KG1 (cell line): ENCODE results near the gene PAFAH1B1.
"Not testable (repeated sequence)": the region's sequence is repeated elsewhere in the genome, so short reads cannot be mapped to it uniquely, and the experiment has no call there.

Experiments
- DNase-seq: peaks from one replicate; lab custom pipeline; 2025; lab: John Stamatoyannopoulos, UW

The PAFAH1B1 gene

DNA sequence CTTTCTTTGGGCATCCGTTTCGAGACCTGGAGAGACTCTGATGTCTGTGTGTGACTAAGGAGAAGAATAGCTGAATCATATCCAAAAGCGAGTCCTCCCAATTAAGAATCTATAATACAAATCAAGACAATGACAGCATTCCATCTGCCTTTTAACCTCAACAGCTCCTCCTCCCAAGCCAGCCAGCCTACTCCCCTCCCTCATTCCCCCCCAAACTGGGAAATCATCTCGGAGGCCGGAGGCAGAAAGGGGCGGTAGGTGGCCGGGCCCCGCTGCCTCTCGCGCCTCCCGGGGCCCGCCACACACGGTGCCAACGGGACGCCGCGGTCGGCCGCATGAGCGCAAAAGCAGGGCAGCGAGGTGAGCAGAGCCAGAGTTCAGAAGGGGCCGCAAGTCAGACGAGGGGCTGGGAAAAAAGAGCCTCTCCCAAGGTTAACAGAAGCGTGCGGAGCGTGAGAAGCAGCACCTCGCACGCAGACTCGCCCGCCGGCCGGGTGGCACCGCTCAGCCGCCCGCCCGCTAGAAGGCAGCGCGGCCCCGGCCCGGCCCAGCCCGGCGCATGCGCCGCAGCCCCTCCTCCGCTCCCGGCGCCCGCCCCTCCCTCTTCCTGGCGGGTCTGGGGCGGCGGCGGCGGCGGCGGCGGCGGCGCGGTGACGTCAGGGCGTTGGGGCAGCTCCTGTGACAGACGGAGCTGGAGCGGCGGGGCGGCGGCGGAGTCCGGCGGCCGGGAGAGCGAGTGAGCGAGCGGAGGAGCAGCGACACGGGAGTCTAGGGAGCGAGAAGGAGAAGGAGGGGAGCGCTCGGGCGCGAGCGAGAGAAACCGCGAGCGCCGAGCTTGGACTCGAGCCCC, at the start of gene PAFAH1B1:
TSS of gene PAFAH1B1 (plus strand) at position 684 of the 850 bp plus-strand sequence. CDS start 44,635 bp downstream, outside the sequence.
- DNase-seq, result peak; percentile 60

DNA sequence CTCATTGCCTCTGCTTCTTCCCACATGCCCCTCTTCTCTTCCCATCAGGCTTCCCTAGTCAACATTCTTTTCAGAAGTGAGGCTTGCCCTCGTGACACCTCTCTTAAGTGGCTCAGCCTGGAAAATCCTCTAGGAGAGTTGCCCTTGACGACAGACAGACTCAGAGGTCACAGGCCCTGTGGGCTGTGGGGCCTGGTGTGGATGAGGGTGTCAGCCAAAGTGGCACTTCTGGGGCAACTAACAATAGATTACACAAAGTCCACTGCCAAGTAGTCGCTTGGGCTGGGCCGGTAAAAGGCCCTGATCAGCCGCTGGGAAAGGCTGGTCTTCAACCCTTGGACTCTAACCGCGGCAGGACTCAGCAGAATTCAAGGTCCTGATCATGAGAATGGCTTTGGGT, 48.1 kb upstream of the PAFAH1B1 start:
- no peak for DNase-seq

DNA sequence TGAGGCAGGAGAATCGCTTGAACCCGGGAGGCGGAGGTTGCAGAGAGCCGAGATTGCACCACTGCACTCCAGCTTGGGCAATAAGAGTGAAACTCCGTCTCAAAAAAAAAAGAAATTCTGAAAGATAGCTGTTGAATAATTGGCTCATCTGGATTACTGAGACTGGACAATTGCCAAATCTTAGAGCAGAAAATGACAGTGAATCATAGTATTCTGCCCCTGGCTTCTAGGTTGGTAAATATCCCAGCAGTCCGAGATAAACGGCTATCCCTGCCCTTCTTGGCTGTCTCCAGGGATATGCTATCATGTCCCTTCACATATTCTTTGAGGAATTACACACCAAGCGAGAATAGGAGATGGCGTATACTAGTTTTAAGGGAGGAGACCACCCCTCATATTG, 46.3 kb upstream of the PAFAH1B1 start:
- DNase-seq, result no peak

DNA sequence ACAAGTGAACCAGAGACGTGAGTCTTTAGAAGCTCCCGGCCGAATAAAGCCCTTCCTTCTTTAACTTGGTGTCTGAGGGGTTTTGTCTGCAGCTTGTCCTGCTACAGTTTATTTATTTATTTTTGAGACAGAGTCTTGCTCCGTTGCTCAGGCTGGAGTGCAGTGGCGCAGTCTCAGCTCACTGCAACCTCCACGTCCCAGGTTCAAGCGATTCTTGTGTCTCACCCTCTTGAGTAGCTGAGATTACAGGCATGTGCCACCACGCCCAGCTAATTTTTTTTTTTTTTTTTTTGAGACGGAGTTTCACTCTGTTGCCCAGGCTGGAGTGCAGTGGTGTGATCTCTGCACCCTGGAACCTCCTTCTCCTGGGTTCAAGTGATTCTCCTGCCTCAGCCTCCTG, 45.4 kb upstream of the PAFAH1B1 start:
- not testable (repeated sequence) for DNase-seq

DNA sequence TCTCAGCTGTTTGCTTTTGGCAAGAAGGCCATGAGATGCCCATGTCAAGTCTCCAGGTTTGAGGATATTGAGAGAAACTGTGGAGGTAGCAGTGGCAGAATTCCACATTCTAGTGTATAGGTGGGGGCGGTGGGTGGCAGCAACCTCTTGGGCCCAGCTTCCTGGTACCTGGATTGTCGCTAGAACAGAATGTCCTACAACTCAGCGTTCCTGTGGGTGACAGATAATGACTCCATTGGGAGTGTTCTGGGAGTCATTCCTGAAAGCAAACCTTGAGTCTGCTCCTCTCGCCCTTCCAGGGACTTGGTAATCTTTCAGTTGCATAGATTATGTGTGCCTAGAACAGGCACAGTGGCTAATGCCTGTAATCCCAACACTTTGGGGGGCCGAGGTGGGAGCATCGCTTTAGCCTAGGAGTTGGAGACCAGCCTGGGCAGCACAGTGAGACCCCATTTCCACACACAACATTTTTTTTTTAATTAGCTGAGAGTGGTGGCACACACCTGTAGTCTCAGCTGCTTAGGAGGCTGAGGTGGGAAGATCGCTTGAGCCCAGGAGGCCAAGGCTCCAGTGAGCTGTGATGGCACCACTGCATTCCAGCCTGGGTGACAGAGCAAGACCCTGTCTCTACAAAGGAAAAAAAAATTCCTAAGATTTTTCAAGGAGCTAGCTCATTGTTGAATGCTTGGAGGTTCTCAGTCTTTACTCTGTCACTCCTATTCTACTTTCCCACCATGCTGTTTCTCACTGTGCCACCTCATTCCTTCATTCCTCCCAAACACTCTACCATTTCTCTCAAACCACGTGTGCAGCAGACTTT, 43.9 kb upstream of the PAFAH1B1 start:
- no peak for DNase-seq

DNA sequence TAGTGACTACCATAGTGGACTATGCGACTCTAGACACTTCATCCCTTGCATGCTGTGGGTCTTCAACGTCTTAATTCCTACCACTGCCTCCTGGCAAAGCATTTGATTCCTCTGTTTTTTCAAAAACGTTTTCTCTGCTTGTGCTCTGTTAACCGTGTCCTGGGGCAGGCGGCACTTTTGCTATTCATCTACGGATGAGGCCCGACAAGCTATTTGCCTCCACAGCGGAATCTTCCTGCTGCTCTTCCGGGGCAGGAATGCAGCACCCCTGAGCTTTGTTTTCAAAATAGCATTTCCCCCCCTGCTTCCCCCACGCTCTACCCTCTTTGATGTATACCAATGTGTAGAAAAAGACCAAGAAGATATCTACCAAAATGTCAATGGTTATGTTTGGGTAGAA, 42.0 kb upstream of the PAFAH1B1 start:
- no peak for DNase-seq

DNA sequence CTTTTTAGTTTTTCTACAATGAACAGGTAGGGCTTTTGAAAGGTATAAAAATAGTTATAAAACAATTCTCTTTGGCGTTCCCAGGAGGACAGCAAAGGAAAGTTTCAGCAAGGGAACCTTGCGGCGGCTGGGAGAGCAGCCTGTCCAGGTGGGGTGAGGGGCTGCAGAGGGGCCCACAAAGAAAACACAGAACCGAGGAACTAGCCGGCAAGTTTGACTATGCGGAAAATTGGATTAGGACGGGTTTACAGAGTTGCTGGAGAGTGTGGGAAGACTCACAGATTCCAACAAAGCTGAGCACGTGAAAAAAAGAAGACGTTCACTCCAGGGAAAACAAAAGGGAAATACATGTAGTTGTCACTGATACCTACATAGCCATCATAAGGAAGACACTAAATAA, 41.5 kb upstream of the PAFAH1B1 start:
- no peak for DNase-seq

DNA sequence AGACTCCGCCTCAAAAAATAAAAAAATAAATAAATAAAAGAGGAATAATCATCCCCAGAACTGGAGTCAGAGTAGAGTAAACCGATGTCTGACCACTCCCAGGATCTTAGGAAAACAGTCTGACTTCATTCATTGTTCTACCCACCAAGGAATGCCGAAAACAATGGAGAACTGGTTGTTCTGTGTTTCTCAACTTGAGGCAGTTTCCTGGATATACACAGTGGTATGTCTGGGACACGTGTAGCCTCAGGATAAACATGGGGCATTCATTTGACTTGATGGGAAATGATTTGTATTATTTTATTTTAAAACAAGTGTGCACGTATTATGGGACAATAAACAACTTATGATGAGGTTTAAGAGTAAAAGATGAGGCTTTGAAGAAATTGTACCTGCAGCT, 32.8 kb upstream of the PAFAH1B1 start:
- DNase-seq, result no peak

DNA sequence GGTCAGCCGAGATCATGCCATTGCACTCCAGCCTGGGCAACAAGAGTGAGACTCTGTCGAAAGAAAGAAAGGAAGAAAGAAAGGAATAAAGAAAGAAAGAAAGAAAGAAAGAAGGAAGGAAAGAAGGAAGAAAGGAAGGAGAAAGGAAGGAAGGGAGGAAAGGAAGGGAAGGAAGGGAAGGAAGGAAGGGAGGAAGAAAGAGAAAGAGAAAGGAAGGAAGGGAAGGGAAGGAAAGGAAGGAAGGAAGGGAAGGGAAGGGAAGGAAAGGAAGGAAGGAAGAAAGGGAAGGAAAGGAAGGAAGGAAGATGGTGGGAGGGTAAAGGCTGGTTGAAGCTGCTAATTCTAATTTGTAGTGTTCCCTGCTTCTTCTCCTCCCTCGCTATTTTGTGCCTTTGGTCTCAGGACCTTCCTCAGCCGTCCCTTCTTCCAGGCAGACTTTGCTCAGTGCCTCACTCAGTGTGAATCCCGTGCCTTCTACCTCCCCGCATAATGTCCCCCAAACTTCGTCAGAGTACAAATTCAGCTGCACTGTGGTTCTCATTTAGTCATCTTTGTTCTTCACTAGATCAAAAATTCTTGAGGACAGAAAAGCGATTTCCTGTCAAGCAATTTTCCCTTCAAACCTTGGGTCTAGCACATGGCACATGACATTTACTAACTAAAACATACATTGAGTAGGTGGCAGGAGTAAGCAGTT, 31.1 kb upstream of the PAFAH1B1 start:
- DNase-seq, result no peak

DNA sequence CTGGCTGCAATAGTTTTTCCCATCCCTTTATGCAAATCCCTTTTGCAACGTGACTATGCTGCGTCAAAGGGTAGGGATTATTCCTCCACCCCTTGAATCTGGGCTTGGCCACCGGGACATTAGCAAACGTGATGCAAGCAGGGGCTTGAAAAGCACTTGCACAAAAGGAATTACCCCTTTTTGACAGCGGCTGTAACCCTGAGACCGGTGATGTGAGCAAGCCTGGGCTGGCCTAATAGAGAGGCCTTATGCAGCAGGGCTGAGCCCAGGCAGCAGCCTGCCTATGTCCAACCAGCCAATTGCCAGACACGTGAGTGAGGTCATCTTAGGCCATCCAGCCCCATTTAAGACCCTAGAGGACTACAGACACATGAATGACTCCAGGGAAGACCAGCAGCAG, 30.4 kb upstream of the PAFAH1B1 start:
- no peak for DNase-seq

DNA sequence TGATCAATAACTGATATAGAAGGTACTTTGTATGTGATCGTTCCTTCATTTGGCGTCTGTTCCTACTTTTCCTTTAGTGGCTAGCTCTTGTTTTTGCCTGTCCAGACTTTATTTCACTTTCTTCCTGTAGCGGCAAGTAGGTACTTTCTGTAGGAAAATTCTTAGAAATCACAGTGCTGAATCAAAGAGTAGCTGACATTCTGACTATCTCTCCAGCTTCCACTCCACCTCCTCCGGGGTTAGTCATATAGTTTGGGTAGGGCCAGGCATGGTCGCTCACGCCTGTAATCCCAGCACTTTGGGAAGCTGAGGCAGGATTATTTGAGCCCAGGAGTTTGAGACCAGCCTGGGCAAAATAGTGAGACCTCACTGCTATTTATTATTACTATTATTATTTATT, 29.9 kb upstream of the PAFAH1B1 start:
- no peak for DNase-seq

DNA sequence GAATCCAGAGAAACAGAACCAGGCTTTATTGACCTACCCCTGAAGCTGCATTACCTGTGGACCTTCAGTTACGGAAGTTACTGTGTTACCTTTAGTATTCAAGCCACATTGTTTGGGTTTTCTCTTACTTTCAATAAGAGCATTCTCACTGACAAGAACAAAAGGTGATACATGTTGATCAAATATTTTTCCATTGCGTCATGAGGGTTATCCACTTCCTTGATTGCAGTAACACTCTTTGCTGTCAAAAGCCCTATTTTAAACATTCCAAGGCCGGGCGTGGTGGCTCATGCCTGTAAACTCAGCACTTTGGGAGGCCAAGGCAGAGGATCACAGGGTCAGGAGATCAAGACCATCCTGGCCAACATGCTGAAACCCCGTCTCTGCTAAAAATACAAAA, 28.6 kb upstream of the PAFAH1B1 start:
- DNase-seq, result no peak

DNA sequence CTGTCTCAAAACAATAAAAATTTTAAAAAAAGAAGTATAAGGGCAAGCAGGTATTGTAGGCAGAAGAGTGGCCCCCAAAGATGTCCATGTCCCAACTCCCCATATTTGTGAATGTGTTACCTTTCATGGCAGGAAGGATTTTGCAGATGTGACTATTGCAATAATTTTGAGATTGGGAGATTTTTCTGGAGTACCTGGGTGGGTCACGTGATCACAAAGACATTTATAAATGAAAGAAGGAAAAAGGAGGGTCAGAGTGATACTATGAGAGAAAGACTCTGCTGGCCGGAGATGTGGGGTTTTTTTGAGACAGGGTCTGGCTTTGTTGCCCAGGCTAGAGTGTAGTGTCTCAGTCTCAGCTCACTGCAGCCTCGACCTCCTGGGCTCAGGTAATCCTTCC, 27.4 kb upstream of the PAFAH1B1 start:
- DNase-seq, result no peak

DNA sequence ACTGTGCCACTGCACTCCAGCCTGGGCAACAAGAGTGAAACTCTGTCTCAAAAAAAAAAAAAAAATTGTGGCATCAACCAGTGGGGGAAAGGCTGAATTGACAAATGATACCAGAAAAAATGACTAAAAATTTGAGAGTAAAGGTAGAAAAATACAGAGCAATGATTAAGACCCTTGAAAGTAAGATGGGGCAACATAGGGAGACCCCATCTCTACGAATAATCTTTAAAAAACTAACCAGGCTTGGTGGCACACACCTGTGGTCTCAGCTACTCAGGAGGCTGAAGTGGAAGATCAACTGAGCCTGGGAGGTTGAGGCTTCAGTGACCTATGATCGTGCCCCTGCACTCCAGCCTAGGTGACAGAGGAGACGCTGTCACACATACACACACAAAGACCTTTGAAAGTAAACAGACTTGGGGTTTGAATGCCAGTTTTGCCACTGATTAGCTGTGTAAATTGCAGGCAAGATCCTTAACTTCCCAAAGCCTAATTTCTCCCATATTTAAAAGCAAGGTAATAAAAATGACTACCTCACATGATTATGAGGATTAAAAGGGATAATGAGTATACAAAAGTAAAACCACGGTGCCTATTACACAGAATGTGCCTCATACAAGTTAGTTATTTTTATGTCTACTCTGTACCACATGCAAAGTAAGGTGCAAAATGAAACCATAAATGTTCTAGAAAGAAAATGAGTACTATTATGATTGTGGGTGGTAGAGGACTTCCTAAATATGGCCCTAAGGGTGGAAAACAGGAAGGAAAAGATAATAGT, 21.7 kb upstream of the PAFAH1B1 start:
- DNase-seq, result no peak

DNA sequence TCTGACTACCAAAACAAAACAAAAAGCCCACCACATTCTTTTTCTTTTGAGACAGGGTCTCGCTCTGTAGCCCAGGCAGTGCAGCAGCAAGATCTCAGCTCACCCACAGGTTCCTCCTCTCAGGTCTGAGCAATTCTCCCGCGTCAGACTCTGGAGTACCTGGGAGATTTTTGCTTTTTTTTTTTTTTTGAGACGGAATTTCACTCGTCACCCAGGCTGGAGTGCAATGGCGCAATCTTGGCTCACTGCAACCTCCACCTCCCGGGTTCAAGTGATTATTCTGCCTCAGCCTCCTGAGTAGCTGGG, 21.2 kb upstream of the PAFAH1B1 start:
- not testable (repeated sequence) for DNase-seq

DNA sequence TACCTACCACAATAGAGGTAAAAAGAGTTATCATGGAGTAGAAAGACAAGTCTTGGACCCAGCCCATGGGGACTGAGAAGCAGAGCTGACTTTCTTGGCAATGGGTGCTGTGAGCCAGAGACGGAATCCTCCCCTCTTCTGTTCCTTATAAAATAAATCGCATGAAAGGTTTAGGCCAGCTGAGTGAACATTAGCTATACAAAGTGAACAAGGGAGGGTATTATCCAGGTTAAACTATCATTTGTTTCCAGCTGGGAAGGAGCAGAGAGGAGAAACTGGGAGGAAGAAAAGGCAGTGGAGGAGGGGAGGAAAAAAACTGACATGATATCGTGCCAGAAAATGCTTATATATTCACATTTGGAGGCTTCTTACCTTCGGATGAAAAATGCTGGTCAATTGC, 13.3 kb upstream of the PAFAH1B1 start:
- no peak for DNase-seq

DNA sequence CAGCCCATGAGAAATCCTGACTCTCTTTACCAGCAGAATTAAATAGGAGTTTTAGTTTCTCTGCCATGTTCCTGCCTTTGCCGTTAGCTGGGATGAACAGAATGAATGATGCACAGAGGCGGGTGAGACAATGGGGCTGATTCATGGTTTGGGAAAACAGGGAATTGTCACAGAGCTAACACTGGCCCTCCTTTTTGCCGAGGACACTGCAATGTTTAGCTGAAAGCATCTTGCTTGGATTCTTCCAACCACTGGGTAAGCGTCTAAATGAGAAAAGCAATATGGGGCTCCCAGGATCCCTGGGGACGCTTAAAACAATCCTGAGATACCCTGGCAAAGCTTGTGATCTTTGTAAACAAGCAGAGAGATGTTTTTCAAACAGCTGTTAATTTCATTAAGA, 12.8 kb upstream of the PAFAH1B1 start:
- no peak for DNase-seq

DNA sequence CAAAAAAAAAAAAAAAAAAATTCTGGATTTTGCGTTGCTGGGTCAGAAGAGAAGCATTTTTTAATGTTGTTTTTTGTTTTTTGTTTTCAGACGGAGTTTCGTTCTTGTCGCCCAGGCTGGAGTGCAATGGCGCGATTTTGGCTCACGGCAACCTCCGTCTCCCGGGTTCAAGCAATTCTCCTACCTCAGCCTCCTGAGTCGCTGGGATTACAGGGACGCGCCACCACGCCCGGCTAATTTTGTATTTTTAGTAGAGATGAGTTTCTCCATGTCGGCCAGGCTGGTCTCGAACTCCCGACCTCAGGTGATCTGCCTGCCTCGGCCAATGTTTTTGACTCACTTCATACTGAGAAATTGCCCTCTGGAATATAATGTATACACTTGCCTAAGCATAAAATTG, 11.0 kb upstream of the PAFAH1B1 start:
- no peak for DNase-seq

DNA sequence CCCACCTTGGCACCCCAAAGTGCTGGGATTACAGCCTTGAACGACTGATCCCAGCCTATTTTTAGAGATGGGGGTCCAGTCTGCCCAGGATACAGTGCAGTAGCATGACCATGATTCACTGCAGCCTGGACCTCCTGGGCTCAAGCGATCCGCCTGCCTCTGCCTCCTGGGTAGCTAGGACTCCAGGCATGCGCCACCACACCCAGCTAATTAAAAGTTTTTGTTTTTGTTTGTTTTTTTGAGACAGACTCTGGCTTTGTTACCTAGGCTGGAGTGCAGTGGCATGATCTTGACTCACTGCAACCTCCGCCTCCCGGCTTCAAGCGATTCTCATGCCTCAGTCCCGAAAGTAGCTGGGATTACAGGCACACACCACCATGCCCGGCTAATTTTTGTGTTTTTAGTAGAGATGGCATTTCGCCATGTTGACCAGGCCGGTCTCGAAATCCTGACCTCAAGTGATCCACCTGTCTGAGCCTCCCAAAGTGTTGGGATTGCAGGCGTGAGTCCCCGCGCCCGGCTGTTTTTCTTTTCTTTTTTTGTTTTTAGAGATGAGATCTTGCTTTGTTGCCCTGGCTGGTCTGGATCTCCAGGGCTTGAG, 2.3 kb upstream of the PAFAH1B1 start:
- DNase-seq, result no peak

DNA sequence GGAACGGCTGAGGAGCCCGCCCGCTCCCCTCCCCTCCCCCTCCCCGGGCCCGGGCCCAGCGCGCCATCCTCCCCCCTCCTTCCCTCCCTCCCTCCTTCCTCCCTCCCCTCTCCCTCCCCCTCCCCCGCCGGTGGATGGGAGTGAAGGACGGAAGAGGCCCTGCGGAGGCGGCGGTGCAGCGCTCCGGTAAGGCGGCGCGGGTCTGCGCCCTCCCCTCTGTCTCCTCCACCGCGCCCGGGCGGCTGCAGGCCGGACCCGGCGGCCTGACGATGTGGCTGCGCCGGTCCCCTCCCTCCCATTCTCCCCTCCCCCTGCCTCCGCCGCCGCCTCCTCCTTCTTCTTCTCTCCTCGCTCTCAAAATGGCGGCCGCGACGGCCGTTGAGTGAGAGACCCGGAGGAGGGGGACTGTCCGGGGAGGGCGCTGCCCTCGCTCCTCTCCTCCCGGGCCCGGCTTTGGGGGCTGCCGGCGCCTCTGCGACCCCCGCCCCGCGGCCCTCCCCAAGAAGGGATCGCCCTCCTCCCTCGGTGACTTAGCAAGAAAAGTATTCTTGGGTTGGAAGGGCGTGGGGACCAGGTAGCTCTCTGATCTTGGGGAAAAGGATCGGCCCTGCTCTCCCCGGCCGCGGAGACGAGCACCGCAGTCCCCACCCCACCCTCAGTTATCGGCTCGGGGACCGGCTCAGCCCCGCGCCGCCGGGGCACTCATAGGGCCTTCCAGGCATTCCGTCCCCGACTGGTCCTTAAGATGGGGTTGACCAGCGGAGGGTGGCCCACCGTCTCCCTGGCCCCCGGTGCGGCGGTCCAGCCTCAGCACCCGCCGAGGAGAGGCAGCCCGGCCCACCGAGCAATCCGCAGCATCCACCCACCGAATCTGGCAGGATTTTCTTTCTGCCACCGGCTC, 617 bp downstream of the PAFAH1B1 start:
- DNase-seq, result peak; percentile 58
